Fibroblast of lung (primary cell): ENCODE measurements around the gene KIF3A.

Experiments
- EZH2 ChIP-seq: IDR thresholded peaks from 2 replicates; pipeline ENCODE4 v1.5.1; 2012; ENCODE audit warnings: low read length, control low read depth, mild to moderate bottlenecking; ENCODE audit errors: missing control alignments
- TF ChIP-seq, protein P1 (sequence below), 2 donors: IDR thresholded peaks in 1 of 2; conservative IDR thresholded peaks in 1 of 2; 1 replicate in 1 of 2; 2 replicates in 1 of 2; pipeline ENCODE4 v1.5.1; 2011 to 2012; ENCODE audit warnings: low read length in 2 of 2, control low read depth in 1 of 2, inconsistent platforms in 1 of 2, low read depth in 1 of 2, mild to moderate bottlenecking in 1 of 2

DNA sequence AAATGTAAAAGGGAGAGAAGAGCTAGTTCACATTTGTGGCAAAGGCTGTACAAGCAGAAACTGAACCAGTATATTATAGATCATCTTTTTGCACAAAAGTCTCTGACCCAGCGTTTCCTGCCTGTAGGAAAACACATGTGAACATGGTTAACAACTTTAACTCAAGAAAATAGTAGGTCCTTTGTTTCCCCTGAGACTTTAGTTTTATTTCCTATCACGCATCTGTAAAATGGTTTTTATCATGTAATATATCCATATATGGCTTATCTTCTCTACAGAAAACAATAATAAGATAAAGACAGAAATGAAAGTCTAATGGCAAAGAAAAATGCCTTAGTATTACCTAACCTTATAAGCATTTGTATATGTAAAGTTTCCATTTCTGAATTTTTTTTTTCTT lies 2.7 kb downstream of the KIF3A start:
- TF ChIP-seq, protein P1, sequence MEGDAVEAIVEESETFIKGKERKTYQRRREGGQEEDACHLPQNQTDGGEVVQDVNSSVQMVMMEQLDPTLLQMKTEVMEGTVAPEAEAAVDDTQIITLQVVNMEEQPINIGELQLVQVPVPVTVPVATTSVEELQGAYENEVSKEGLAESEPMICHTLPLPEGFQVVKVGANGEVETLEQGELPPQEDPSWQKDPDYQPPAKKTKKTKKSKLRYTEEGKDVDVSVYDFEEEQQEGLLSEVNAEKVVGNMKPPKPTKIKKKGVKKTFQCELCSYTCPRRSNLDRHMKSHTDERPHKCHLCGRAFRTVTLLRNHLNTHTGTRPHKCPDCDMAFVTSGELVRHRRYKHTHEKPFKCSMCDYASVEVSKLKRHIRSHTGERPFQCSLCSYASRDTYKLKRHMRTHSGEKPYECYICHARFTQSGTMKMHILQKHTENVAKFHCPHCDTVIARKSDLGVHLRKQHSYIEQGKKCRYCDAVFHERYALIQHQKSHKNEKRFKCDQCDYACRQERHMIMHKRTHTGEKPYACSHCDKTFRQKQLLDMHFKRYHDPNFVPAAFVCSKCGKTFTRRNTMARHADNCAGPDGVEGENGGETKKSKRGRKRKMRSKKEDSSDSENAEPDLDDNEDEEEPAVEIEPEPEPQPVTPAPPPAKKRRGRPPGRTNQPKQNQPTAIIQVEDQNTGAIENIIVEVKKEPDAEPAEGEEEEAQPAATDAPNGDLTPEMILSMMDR (conservative IDR thresholded peaks at IDR 0.05 in 1 of 2, IDR thresholded peaks at IDR 0.05 in 1 of 2; ENCODE audit: low read depth in 1 of 2, low read length in 2 of 2): no peak
- TF ChIP-seq EZH2: no peak
